Measurements from ENCODE around the gene POR. TPM values are rescaled to one million over a fixed set of nuclear protein-coding genes. Genes with fewer than 3 reads are reported as not detected.

Gene POR
- polyA plus RNA-seq, 1 of the 3 experiments (the other 2 are of a cell fraction) = 68.7 TPM

GRCh38 chr7:75878769-75879611 lies 36.0 kb upstream of the POR start, which contains the start of gene RHBDD2 (continued):
- TF ChIP-seq USF2 (IDR thresholded peaks at IDR 0.05; ENCODE audit: borderline replicate concordance, low read depth, low read length) (no peak), REST (IDR thresholded peaks at IDR 0.05; ENCODE audit: low read depth, low read length) (no peak; the same call in 1 of the 2 replicates), ELF1 (IDR thresholded peaks at IDR 0.05) (peak; percentile 79), CTCF (IDR thresholded peaks at IDR 0.05) (no peak), FOXM1 (IDR thresholded peaks at IDR 0.05; ENCODE audit: low read depth) (no peak), SIN3A (IDR thresholded peaks at IDR 0.05; ENCODE audit: borderline replicate concordance, low read depth, low read length) (peak; percentile 97; the same call in 1 of the 2 replicates), TAF1 (IDR thresholded peaks at IDR 0.05; ENCODE audit: borderline replicate concordance, low read depth, low read length) (peak; percentile 79), YY1 (IDR thresholded peaks at IDR 0.05; ENCODE audit: low read depth) (peak; percentile 90), TEAD4 (IDR thresholded peaks at IDR 0.05; ENCODE audit: borderline replicate concordance, insufficient read depth) (no peak), POLR2AphosphoS5 (IDR thresholded peaks at IDR 0.05; ENCODE audit: low read depth, low read length) (peak; percentile 94), MXI1 (IDR thresholded peaks at IDR 0.05; ENCODE audit: low read depth, low read length) (peak; percentile 92), JUND (IDR thresholded peaks at IDR 0.05) (no peak), GABPA (IDR thresholded peaks at IDR 0.05; ENCODE audit: low read depth) (peak; percentile 60; the same call in 1 of the 2 replicates), SMC3 (IDR thresholded peaks at IDR 0.05; ENCODE audit: low read depth, low read length) (no peak), FOSL2 (IDR thresholded peaks at IDR 0.05; ENCODE audit: borderline replicate concordance, low read depth) (no peak; the same call in 1 of the 2 replicates), FOXJ3 (CRISPR knock-in tag; IDR thresholded peaks at IDR 0.05) (no peak)
